AG10803 (cell line): ENCODE results near the gene APLP2.
"Not testable (repeated sequence)": the region's sequence is repeated elsewhere in the genome, so short reads cannot be mapped to it uniquely, and the experiment has no call there.

Experiments used
- DNase-seq: peaks from one replicate; pipeline ENCODE4 v3.0.0; 2010; ENCODE audit warnings: low read depth
- H3K4me3 ChIP-seq: 2 replicates; pipeline ENCODE4 v1.5.1; 2011; ENCODE audit warnings: mild to moderate bottlenecking, low read length, control low read depth
- CTCF ChIP-seq: conservative IDR thresholded peaks from 2 replicates; pipeline ENCODE4 v1.5.1; 2011; ENCODE audit warnings: mild to moderate bottlenecking, low read length, control low read depth, inconsistent platforms

The APLP2 gene

GRCh38 chr11:130069659-130070108 is at the start of gene APLP2:
TSS of gene APLP2 (plus strand) at chr11:130069894. CDS start at chr11:130069978, 84 bp downstream.
- peak; percentile 98 for DNase-seq
- peak within 1 kb of the TSS; percentile 79 for H3K4me3 ChIP-seq
- TF ChIP-seq CTCF, result no peak

GRCh38 chr11:130020323-130020722 is 49.4 kb upstream of the APLP2 start:
- peak; percentile 62 for DNase-seq
- TF ChIP-seq CTCF, result no peak

GRCh38 chr11:130021606-130022005 is 48.1 kb upstream of the APLP2 start:
- not testable (repeated sequence) for H3K4me3 ChIP-seq, DNase-seq

More at GRCh38 chr11:130020323-130020722, 49.4 kb upstream of the APLP2 start:
- H3K4me3 ChIP-seq, result no peak overlapping the region

- no peak for DNase-seq
- no peak for TF ChIP-seq CTCF
- H3K4me3 ChIP-seq, result no peak overlapping the region
These were observed 46.9 kb upstream of the APLP2 start for GRCh38 chr11:130022799-130023198.

GRCh38 chr11:130023204-130023603 is 46.5 kb upstream of the APLP2 start:
- no peak overlapping the region for H3K4me3 ChIP-seq
- no peak for TF ChIP-seq CTCF
- DNase-seq, result peak; percentile 83

- no peak overlapping the region for H3K4me3 ChIP-seq
- DNase-seq, result peak; percentile 72
- no peak for TF ChIP-seq CTCF
These were observed 45.3 kb upstream of the APLP2 start for GRCh38 chr11:130024361-130024760.

GRCh38 chr11:130025371-130025770 is 44.3 kb upstream of the APLP2 start:
- DNase-seq, result no peak
- no peak overlapping the region for H3K4me3 ChIP-seq
- no peak for TF ChIP-seq CTCF

GRCh38 chr11:130029137-130029536 is 40.6 kb upstream of the APLP2 start:
- DNase-seq, result no peak
- H3K4me3 ChIP-seq, result no peak overlapping the region
- no peak for TF ChIP-seq CTCF
